HG03442 (cell line): ENCODE results near the gene TMEM151B.
"Not testable (repeated sequence)": the region's sequence is repeated elsewhere in the genome, so short reads cannot be mapped to it uniquely, and the experiment has no call there.

ENCODE experiments used
- ATAC-seq: cut with Tn5 transposase; IDR thresholded peaks from one replicate; pipeline ENCODE4 v1.9.1; 2021; ENCODE audit warnings: mild to moderate bottlenecking, moderate library complexity; ENCODE audit not compliant: unreplicated experiment

Gene TMEM151B

GRCh38 chr6:44301782-44302564 lies 31.7 kb downstream of the TMEM151B start:
- no peak for ATAC-seq

- no peak for ATAC-seq
These were observed 32.6 kb downstream of the TMEM151B start for GRCh38 chr6:44302856-44303255.

GRCh38 chr6:44303842-44304241 lies 33.6 kb downstream of the TMEM151B start:
- no peak for ATAC-seq

GRCh38 chr6:44304282-44305199 lies 34.3 kb downstream of the TMEM151B start:
- ATAC-seq, result no peak

GRCh38 chr6:44305200-44305725 lies 35.0 kb downstream of the TMEM151B start:
- no peak for ATAC-seq

- no peak for ATAC-seq
These were observed 36.5 kb downstream of the TMEM151B start for GRCh38 chr6:44306710-44307109.

GRCh38 chr6:44307217-44307616 lies 37.0 kb downstream of the TMEM151B start:
- no peak for ATAC-seq

GRCh38 chr6:44309092-44309491 lies 38.8 kb downstream of the TMEM151B start:
- no peak for ATAC-seq

GRCh38 chr6:44309631-44310030 lies 39.4 kb downstream of the TMEM151B start:
- no peak for ATAC-seq

- ATAC-seq, result no peak
These were observed 40.0 kb downstream of the TMEM151B start for GRCh38 chr6:44310241-44310640.

GRCh38 chr6:44311304-44311703 lies 41.1 kb downstream of the TMEM151B start:
- no peak for ATAC-seq

GRCh38 chr6:44311767-44312166 lies 41.5 kb downstream of the TMEM151B start:
- no peak for ATAC-seq

- peak; percentile 88 for ATAC-seq
These were observed 42.9 kb downstream of the TMEM151B start, which contains the start of gene AARS2 for GRCh38 chr6:44312901-44313788. TSS of gene AARS2 (minus strand) at chr6:44313347. CDS start at chr6:44313323, 24 bp downstream.

GRCh38 chr6:44314657-44315056 lies 44.4 kb downstream of the TMEM151B start:
- ATAC-seq, result not testable (repeated sequence)

GRCh38 chr6:44315516-44315915 lies 45.3 kb downstream of the TMEM151B start:
- no peak for ATAC-seq

GRCh38 chr6:44315951-44316350 lies 45.7 kb downstream of the TMEM151B start:
- no peak for ATAC-seq

GRCh38 chr6:44316481-44316880 lies 46.2 kb downstream of the TMEM151B start:
- no peak for ATAC-seq

- ATAC-seq, result not testable (repeated sequence)
These were observed 46.9 kb downstream of the TMEM151B start for GRCh38 chr6:44317136-44317631.

GRCh38 chr6:44321210-44321609 lies 51.0 kb downstream of the TMEM151B start:
- ATAC-seq, result no peak

GRCh38 chr6:44327096-44327495 lies 56.8 kb downstream of the TMEM151B start:
- no peak for ATAC-seq
